DND-41 (cell line): ENCODE measurements around the gene METTL13.

ENCODE experiments used
- ATAC-seq: fragments of 200-7000 bp; cut with Tn5 transposase; 3 replicates; pipeline ENCODE4 v1.9.1; 2021; ENCODE audit warnings: low read depth; ENCODE audit not compliant: insufficient read depth
- DNase-seq: peaks from one replicate; pipeline ENCODE4 v3.0.0-alpha.2; 2020
- H2AFZ ChIP-seq: 2 replicates; pipeline ENCODE4 v1.6.0; 2012; ENCODE audit warnings: low read depth, low read length
- H3K27ac ChIP-seq: 2 replicates; pipeline ENCODE4 v1.5.1; 2012; ENCODE audit warnings: low read length, inconsistent platforms
- H3K27me3 ChIP-seq: fragments of 200-600 bp; sonication (generic); 2 replicates; pipeline ENCODE4 v1.6.0; 2012; ENCODE audit warnings: low read length, mild to moderate bottlenecking, inconsistent platforms; ENCODE audit not compliant: insufficient read depth, poor library complexity
- H3K36me3 ChIP-seq: 2 replicates; pipeline ENCODE4 v1.5.1; 2012; ENCODE audit warnings: low read length, inconsistent platforms; ENCODE audit not compliant: insufficient read depth
- H3K4me1 ChIP-seq: 2 replicates; pipeline ENCODE4 v1.5.1; 2012; ENCODE audit warnings: mild to moderate bottlenecking, low read length; ENCODE audit not compliant: insufficient read depth
- H3K4me2 ChIP-seq: 2 replicates; pipeline ENCODE4 v1.6.0; 2012; ENCODE audit warnings: mild to moderate bottlenecking, moderate library complexity, low read length, inconsistent platforms; ENCODE audit not compliant: insufficient read depth
- H3K4me3 ChIP-seq, 2 experiments: fragments of 200-600 bp in 1 of 2; shearing (Covaris generic) in 1 of 2; 2 replicates each; pipeline ENCODE4 v1.5.1; 2012 to 2016; ENCODE audit warnings: inconsistent platforms in 2 of 2, low read length in 2 of 2, mild to moderate bottlenecking in 2 of 2, low read depth in 1 of 2, moderate library complexity in 1 of 2
- H3K79me2 ChIP-seq: 2 replicates; pipeline ENCODE4 v1.6.0; 2012; ENCODE audit warnings: low read length, inconsistent platforms; ENCODE audit not compliant: insufficient read depth
- H3K9ac ChIP-seq: 2 replicates; pipeline ENCODE4 v1.6.0; 2012; ENCODE audit warnings: low read depth, mild to moderate bottlenecking, inconsistent platforms, low read length, moderate library complexity
- H3K9me3 ChIP-seq: 2 replicates; pipeline ENCODE4 v1.5.1; 2012; ENCODE audit warnings: low read length, moderate library complexity, mild to moderate bottlenecking, inconsistent platforms; ENCODE audit not compliant: insufficient read depth, severe bottlenecking
- H4K20me1 ChIP-seq: 2 replicates; pipeline ENCODE4 v1.6.0; 2012; ENCODE audit warnings: low read length; ENCODE audit not compliant: insufficient read depth
- EZH2 ChIP-seq: IDR thresholded peaks from 3 replicates; pipeline ENCODE4 v1.6.1; 2012; ENCODE audit warnings: borderline replicate concordance, low read depth, mild to moderate bottlenecking, moderate library complexity, low read length, inconsistent platforms; ENCODE audit not compliant: severe bottlenecking
- TF ChIP-seq, protein P1 (sequence below): IDR thresholded peaks from 2 replicates; pipeline ENCODE4 v1.5.1; 2012; ENCODE audit warnings: borderline replicate concordance, low read length, moderate library complexity, mild to moderate bottlenecking; ENCODE audit not compliant: poor library complexity, severe bottlenecking; ENCODE audit errors: extremely low read depth

METTL13 gene

DNA sequence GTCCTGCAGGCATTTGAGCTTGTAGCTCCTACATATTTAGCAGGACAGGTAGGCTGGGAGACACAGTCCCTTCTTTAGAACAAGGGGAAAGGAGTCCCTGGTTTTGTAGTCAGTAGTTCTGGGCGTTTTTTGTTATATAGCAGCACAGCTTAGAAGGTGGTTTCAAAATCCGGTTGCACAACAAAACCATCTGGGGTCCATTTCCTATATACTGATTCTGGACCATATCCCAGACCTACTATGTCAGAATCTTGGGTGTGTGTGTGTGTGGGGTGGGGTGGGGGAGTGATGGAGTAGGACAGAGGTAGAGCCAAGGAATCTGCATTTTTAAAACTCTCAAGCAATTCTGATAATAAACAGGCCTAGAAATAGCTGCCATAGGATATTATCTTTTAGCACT is 21.6 kb downstream of the METTL13 start:
- no peaks in the 10 kb centered on the region for H3K4me1 ChIP-seq
- peaks cover 10% of the 10 kb centered on the region; the same call in 1 of the 2 replicates for H3K36me3 ChIP-seq
- no peak overlapping the region for H3K4me3 ChIP-seq
- no peak overlapping the region for H3K4me2 ChIP-seq
- H2AFZ ChIP-seq, result no peak overlapping the region
- no peak for DNase-seq
- ATAC-seq, result no peak
- H3K79me2 ChIP-seq, result no peaks in the 10 kb centered on the region
- no peak overlapping the region for H3K9ac ChIP-seq
- no peaks in the 10 kb centered on the region for H3K27me3 ChIP-seq
- no peaks in the 10 kb centered on the region for H3K9me3 ChIP-seq
- no peak for TF ChIP-seq EZH2
- TF ChIP-seq, protein P1, sequence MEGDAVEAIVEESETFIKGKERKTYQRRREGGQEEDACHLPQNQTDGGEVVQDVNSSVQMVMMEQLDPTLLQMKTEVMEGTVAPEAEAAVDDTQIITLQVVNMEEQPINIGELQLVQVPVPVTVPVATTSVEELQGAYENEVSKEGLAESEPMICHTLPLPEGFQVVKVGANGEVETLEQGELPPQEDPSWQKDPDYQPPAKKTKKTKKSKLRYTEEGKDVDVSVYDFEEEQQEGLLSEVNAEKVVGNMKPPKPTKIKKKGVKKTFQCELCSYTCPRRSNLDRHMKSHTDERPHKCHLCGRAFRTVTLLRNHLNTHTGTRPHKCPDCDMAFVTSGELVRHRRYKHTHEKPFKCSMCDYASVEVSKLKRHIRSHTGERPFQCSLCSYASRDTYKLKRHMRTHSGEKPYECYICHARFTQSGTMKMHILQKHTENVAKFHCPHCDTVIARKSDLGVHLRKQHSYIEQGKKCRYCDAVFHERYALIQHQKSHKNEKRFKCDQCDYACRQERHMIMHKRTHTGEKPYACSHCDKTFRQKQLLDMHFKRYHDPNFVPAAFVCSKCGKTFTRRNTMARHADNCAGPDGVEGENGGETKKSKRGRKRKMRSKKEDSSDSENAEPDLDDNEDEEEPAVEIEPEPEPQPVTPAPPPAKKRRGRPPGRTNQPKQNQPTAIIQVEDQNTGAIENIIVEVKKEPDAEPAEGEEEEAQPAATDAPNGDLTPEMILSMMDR, result no peak
- no peak overlapping the region for H3K27ac ChIP-seq
- no peaks in the 10 kb centered on the region for H4K20me1 ChIP-seq

DNA sequence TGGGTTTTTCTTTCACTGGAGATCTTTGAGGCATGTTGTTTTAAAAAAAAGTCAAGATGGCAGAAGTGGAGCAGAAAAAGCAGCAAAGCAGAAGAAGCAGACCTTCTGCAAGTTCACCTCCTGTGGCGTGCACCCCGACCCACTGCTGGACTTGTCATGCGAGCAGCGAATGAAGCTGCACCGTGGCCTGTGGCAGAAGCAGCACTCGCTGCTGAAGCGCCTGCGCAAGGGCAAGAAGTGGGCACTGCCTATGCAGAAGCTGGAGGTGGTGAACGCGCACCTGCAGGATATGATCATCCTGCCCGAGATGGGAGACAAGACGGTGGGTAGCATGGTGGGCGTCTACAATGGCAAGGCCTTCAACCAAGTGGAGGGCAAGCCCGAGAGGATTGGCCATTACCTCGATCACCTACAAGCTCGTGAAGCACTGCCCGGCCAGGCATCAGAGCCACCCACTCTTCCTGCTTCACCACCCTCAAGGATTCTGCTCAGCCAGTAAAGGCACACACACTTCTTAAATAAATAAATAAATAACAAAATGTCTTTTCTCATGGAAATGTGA is 22.1 kb downstream of the METTL13 start:
- H3K27ac ChIP-seq, result no peak overlapping the region
- H3K36me3 ChIP-seq, result peaks cover 6% of the 10 kb centered on the region; the same call in 1 of the 2 replicates
- no peaks in the 10 kb centered on the region for H3K79me2 ChIP-seq
- H3K27me3 ChIP-seq, result no peaks in the 10 kb centered on the region
- H3K9ac ChIP-seq, result no peak overlapping the region
- no peaks in the 10 kb centered on the region for H3K4me1 ChIP-seq
- no peak overlapping the region for H3K4me3 ChIP-seq
- H3K4me2 ChIP-seq, result no peak overlapping the region
- no peak overlapping the region for H2AFZ ChIP-seq
- TF ChIP-seq, protein P1, result no peak
- TF ChIP-seq EZH2, result no peak
- ATAC-seq, result no peak
- H3K9me3 ChIP-seq, result no peaks in the 10 kb centered on the region
- DNase-seq, result no peak
- H4K20me1 ChIP-seq, result no peaks in the 10 kb centered on the region

DNA sequence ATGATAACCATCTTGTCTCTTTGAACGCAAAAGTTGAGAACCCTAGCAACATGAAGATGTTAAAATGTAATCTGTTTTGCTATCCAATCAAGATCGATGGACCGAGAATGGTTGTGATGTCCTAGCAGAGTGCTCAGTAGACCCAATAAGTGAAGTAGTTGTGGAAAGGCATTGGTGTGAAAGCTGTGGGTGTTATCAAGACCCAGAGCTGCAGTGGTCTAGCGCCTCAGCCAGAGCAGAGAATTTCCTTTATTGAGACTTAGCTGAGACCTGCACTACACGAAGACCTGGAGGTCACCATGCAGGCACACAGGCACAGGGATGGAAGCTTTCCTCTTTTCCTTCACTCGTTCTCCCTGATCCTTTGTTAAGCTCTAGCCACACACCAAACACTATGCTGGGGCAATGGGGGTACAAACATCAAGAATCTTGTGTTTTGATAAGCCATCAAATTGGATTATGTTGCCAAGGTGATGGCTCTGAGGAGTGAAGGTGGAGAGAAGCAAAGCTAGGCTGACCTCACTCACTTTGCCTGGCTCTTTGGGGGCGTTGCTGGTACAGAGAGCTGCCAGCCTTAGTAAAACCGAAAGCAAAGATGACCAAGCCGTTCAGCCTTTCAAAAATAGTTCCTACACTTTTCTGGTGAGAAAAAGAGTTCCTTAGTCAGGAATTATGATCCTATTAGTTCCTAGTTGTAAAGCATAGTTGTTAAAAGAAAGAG is 24.1 kb downstream of the METTL13 start:
- no peak overlapping the region for H2AFZ ChIP-seq
- no peak overlapping the region for H3K27ac ChIP-seq
- DNase-seq (no peak), ATAC-seq (no peak)
- no peaks in the 10 kb centered on the region for H3K79me2 ChIP-seq
- no peak overlapping the region for H3K4me3 ChIP-seq
- no peak overlapping the region for H3K4me2 ChIP-seq
- no peak overlapping the region for H3K9ac ChIP-seq
- TF ChIP-seq, protein P1, result no peak
- TF ChIP-seq EZH2, result no peak
- H3K4me1 ChIP-seq, result no peaks in the 10 kb centered on the region
- H3K36me3 ChIP-seq, result no peaks in the 10 kb centered on the region
- no peaks in the 10 kb centered on the region for H3K9me3 ChIP-seq
- no peaks in the 10 kb centered on the region for H4K20me1 ChIP-seq
- no peaks in the 10 kb centered on the region for H3K27me3 ChIP-seq
